ENCODE data around the gene TEX14. TPM values are rescaled to one million over a fixed set of nuclear protein-coding genes. Genes with fewer than 3 reads are reported as not detected.

TEX14 gene
- total RNA-seq, 1 donor from 2014 or later = 0.20 TPM

DNA sequence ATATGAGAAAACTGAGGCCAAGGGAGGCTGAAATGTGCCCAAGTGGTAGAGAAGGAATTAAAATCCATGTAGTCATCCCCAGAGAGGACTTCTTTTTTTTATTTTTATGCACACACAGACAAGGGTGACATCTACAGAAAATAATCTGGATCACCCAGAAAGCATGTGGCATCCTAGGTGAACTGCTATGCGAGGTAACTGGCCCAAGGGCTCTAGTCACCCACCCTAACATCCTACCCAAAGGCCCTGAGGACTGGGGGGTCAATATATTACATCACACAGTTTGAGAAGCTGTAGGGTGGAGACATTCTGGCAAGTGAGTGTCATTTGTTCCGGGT, 23.3 kb downstream of the TEX14 start:
- Mint-ChIP-seq H3K4me1 (ENCODE audit: low read depth, unreplicated experiment) (no peaks in the 10 kb centered on the region), H3K9me3 (ENCODE audit: unreplicated experiment) (no peaks in the 10 kb centered on the region), H3K36me3 (ENCODE audit: unreplicated experiment) (no peaks in the 10 kb centered on the region), H3K27me3 (ENCODE audit: unreplicated experiment) (no peaks in the 10 kb centered on the region), H3K27ac (ENCODE audit: unreplicated experiment) (no peak overlapping the region), H3K4me3 (ENCODE audit: unreplicated experiment) (no peak overlapping the region)
- DNase-seq = no peak
- TF ChIP-seq, protein P1, sequence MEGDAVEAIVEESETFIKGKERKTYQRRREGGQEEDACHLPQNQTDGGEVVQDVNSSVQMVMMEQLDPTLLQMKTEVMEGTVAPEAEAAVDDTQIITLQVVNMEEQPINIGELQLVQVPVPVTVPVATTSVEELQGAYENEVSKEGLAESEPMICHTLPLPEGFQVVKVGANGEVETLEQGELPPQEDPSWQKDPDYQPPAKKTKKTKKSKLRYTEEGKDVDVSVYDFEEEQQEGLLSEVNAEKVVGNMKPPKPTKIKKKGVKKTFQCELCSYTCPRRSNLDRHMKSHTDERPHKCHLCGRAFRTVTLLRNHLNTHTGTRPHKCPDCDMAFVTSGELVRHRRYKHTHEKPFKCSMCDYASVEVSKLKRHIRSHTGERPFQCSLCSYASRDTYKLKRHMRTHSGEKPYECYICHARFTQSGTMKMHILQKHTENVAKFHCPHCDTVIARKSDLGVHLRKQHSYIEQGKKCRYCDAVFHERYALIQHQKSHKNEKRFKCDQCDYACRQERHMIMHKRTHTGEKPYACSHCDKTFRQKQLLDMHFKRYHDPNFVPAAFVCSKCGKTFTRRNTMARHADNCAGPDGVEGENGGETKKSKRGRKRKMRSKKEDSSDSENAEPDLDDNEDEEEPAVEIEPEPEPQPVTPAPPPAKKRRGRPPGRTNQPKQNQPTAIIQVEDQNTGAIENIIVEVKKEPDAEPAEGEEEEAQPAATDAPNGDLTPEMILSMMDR (IDR thresholded peaks at IDR 0.05; ENCODE audit: partially characterized antibody, unreplicated experiment) = no peak

DNA sequence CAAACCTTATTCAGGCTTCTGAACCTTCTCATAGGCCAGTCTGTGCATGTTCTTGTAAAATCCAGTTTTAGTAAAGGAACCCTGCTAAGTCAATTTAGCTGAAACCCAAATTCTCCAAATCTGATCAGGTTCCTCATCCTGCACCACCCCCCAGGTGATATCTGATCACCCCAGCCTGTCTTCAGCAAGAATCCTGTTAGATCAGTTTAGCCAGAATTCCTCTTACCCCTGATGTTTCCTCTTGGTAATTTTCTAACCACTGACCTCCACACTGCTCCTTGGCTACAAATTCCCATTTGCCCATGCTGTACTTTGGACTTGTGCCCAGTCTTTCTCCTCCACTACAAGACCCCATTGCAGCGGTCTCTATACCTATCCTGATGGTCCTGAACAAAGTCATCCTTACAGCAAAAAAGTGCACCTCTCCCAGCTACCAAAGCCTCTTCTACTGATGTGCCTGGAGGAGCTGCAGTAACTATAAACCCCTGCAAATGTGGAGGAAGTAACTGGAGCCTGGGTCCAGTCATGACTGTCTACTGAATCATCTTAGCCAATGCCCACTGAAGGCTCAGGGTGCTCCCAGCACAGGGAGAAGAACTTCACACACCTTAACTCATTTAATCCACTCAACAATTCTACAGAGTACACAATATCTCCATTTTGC, 23.8 kb downstream of the TEX14 start:
- H3K4me1 Mint-ChIP-seq (ENCODE audit: low read depth, unreplicated experiment) = no peaks in the 10 kb centered on the region
- H3K36me3 Mint-ChIP-seq (ENCODE audit: unreplicated experiment) = no peaks in the 10 kb centered on the region
- H3K9me3 Mint-ChIP-seq (ENCODE audit: unreplicated experiment) = no peaks in the 10 kb centered on the region
- H3K27ac Mint-ChIP-seq (ENCODE audit: unreplicated experiment) = no peak overlapping the region
- TF ChIP-seq, protein P1 (IDR thresholded peaks at IDR 0.05; ENCODE audit: partially characterized antibody, unreplicated experiment) = no peak
- no peak overlapping the region for H3K4me3 Mint-ChIP-seq (ENCODE audit: unreplicated experiment)
- no peaks in the 10 kb centered on the region for H3K27me3 Mint-ChIP-seq (ENCODE audit: unreplicated experiment)
- no peak for DNase-seq

DNA sequence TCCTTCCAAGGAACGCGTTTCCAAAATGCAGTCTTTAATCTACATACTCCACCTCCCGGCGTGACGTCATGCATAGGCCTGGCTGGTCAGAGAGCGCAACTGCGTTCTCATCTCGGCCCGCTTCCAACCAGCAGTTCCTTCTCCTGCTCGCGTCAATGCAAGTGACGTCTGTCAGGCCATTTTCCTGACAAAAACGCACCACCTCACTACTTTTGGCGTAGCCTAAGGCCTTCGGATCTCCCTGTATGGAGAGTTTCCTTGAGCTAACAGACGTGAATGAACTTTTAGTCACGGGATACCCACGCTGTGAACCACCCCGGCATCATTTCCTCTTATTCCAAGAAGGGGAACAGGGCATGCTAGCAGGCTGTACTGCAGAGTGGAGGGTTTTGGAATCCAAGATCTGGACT, 25.0 kb downstream of the TEX14 start:
- DNase-seq = no peak
- TF ChIP-seq, protein P1 (IDR thresholded peaks at IDR 0.05; ENCODE audit: partially characterized antibody, unreplicated experiment) = no peak
- no peaks in the 10 kb centered on the region for H3K27me3 Mint-ChIP-seq (ENCODE audit: unreplicated experiment)
- H3K4me3 Mint-ChIP-seq (ENCODE audit: unreplicated experiment) = no peak overlapping the region
- H3K9me3 Mint-ChIP-seq (ENCODE audit: unreplicated experiment) = no peaks in the 10 kb centered on the region
- no peaks in the 10 kb centered on the region for H3K4me1 Mint-ChIP-seq (ENCODE audit: low read depth, unreplicated experiment)
- H3K27ac Mint-ChIP-seq (ENCODE audit: unreplicated experiment) = no peak overlapping the region
- no peaks in the 10 kb centered on the region for H3K36me3 Mint-ChIP-seq (ENCODE audit: unreplicated experiment)

DNA sequence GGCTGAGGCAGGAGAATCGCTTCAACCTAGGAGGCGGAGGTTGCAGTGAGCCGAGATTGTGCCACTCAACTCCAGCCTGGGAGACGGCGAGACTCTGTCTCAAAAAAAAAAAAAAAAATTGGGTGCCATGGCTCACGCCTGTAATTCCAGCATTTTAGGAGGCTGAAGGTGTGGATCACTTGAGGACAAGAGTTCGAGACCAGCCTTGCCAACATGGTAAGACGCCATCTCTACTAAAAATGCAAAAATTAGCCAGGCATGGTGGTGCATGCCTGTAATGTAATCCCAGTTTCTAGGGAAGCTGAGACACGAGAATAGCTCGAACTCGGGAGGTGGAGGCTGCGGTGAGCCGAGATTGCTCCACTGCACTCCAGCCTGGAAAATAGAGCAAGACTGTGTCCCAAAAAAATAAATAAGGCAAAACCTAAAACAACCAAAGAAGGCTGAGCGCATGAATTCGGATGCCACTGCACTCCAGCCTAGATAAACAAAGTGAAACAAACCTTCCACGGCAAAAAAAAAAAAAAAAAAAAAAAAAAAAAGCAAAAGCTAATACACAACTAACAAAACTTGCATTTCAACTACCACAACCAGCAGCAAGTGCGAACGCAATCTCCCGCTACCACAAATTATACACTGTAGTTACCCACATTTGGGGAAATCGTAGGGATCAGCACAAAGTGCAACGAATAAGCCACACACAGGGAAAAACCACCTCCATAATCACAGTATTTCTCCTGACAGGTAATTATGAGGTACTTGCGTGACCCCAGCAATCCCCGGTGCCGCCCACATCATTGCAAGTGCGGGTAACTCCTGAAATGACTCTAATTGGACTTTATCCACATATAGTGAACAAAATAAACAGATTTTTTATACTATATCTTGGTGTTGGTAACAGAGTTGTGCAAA, 25.6 kb downstream of the TEX14 start:
- Mint-ChIP-seq H3K36me3 (ENCODE audit: unreplicated experiment) (no peaks in the 10 kb centered on the region), H3K4me3 (ENCODE audit: unreplicated experiment) (no peak overlapping the region), H3K27ac (ENCODE audit: unreplicated experiment) (no peak overlapping the region), H3K9me3 (ENCODE audit: unreplicated experiment) (no peaks in the 10 kb centered on the region), H3K27me3 (ENCODE audit: unreplicated experiment) (no peaks in the 10 kb centered on the region), H3K4me1 (ENCODE audit: low read depth, unreplicated experiment) (no peaks in the 10 kb centered on the region)
- TF ChIP-seq, protein P1 (IDR thresholded peaks at IDR 0.05; ENCODE audit: partially characterized antibody, unreplicated experiment) = no peak
- DNase-seq = no peak

DNA sequence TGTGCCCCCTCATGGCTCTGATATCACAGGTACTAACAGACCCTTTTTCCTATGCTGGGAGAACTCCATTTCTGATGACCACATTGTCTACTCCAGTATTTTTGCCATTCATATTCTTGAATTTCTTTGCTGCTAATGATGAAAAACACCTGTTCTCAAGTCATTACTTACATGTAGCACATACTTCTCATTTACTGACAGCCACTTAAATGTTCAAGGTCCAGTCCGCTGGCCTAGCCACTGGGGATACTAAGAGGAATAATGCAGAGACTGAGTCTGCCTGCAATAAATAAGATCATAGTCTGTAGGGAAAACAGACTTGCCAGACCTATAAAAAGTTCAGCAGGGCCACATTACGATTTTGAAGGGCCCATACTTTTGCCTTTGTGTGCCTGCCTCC, 27.5 kb downstream of the TEX14 start:
- Mint-ChIP-seq H3K27me3 (ENCODE audit: unreplicated experiment) (peaks cover 2% of the 10 kb centered on the region), H3K9me3 (ENCODE audit: unreplicated experiment) (peaks cover 2% of the 10 kb centered on the region), H3K36me3 (ENCODE audit: unreplicated experiment) (no peaks in the 10 kb centered on the region), H3K4me1 (ENCODE audit: low read depth, unreplicated experiment) (no peaks in the 10 kb centered on the region), H3K4me3 (ENCODE audit: unreplicated experiment) (no peak overlapping the region), H3K27ac (ENCODE audit: unreplicated experiment) (no peak overlapping the region)
- no peak for DNase-seq
- TF ChIP-seq, protein P1 (IDR thresholded peaks at IDR 0.05; ENCODE audit: partially characterized antibody, unreplicated experiment) = no peak

Data from glutamatergic neuron (in vitro differentiated cells).